ENCODE results near the gene HID1.

Gene HID1

DNA sequence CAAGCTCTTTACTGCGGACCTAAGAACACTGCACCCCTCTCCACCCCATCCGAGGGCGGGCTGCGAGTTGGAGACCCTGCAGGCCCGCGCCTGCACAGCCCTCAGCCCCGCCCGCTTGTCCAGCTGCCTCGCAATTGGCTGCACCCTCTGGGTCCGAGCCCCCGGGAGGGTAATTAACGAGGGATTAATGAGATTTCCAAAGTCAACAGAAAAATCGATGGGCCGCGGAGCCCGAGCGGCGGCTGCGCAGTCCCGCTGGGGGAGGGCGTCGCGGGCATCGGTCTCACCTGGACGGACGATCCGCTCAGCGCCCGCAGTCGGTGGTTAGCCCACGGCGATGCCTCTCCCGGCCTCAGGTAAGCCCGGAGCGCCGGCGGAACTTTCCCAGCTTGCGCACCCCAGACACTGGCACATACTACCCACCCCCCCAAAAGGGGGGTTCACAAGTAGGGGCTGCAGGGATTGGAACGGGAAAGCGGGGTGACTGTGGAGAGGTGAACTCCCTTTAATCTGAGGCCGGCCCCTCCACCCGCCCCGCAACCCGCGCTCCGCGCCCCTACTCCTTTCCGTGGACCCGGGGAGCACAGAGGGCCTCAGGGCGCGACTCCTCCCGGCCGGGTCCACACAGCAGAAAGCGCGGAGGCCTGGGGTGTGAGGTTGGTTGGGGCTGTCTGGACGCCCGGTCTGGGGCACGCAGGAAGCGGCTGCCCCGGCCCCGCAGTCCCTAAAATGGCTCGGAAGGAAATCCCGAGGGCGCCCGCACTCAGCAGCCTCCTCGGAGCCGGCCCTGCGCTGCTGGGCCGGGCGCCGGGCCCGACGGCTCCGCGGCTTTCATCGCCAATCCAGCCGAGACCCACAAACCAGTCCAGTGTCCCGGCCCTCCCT lies 36.7 kb downstream of the HID1 start, which contains the start of gene OTOP3:
Gene OTOP3, plus strand, starts transcription at position 314 of the 885 bp plus-strand sequence. Its CDS starts 24 bp downstream, at position 338.
- no peak for DNase-seq
- in situ Hi-C loops (cut with HindIII; ENCODE audit: low pct_ligation_motif_present, low pct_unique_long_range_greater_than_20kb, low sequenced_read_pairs) = no loop called here

DNA sequence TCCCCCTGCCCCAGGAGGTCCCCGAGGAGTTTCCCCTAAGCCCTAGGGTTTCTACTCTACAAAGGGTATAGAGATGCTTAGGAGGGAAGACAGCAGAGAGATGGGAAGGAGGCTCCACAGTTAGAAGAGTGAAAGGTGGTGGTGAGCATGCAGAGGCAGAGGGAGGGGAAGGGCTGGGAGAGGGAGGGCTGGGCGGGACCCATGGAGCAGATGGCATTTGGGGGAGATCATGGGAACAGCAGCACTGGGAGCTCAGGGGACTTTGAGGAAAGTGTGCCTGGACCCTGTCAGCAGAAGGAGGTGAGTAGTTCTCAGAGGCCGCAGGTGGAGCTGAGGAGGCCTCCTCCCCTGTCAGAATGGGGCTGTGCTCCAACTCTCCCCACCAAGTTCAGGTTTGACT lies 37.5 kb downstream of the HID1 start:
- DNase-seq = no peak
- in situ Hi-C loops (cut with HindIII; ENCODE audit: low pct_ligation_motif_present, low pct_unique_long_range_greater_than_20kb, low sequenced_read_pairs) = no loop called here

DNA sequence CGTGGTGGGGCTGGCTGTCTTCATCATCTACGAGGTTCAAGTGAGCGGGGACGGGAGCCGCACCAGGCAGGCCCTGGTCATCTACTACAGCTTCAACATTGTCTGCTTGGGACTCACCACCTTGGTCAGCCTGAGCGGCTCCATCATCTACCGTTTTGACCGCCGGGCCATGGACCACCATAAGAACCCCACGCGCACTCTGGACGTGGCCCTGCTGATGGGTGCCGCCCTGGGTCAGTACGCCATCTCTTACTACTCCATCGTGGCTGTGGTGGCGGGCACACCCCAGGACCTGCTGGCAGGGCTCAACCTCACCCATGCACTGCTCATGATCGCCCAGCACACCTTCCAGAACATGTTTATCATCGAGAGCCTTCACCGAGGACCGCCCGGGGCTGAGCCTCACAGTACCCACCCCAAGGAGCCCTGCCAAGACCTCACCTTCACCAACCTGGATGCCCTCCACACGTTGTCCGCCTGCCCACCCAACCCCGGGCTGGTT lies 42.0 kb downstream of the HID1 start:
- DNase-seq = no peak
- in situ Hi-C loops (cut with HindIII; ENCODE audit: low pct_ligation_motif_present, low pct_unique_long_range_greater_than_20kb, low sequenced_read_pairs) = no loop called here

DNA sequence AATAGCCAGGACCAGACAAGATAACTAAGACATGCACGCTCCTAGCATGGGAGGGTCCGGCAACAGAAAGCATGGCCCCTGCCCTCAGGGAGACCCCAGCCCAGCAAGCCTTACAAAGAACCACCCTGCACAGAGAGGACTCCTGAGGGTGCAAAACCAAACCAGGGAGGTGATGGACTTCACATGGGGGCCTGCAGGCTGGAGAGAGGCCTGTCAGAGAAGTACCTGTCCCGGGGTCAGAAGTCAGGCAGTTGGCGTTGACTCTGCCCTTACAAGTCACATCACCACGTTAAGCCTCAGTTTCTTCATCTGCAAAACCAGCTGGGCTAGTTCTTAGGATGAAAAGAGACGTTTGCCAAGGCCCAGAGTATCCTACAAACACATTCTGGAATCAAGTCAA lies 43.8 kb downstream of the HID1 start:
- in situ Hi-C loops (cut with HindIII; ENCODE audit: low pct_ligation_motif_present, low pct_unique_long_range_greater_than_20kb, low sequenced_read_pairs) = no loop called here
- no peak for DNase-seq

DNA sequence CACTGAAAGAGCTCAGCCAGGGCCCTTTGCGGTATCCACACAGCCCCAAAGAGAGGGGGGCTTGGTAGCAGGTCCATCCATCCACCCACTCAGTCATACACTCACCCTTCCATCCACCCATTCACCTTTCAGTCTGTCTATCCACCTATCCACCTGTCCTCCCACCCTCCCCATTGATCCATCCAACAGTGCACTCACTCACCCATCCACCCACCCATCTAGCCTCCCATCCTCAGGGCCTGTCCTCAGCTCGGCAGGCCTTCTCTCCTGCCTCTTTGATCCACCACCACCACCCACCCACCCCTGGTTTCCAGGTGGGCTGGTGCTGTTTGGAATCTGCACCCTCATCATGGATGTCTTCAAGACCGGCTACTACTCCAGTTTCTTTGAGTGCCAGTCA lies 47.3 kb downstream of the HID1 start:
- in situ Hi-C loops (cut with HindIII; ENCODE audit: low pct_ligation_motif_present, low pct_unique_long_range_greater_than_20kb, low sequenced_read_pairs) = no loop called here
- DNase-seq = no peak

DNA sequence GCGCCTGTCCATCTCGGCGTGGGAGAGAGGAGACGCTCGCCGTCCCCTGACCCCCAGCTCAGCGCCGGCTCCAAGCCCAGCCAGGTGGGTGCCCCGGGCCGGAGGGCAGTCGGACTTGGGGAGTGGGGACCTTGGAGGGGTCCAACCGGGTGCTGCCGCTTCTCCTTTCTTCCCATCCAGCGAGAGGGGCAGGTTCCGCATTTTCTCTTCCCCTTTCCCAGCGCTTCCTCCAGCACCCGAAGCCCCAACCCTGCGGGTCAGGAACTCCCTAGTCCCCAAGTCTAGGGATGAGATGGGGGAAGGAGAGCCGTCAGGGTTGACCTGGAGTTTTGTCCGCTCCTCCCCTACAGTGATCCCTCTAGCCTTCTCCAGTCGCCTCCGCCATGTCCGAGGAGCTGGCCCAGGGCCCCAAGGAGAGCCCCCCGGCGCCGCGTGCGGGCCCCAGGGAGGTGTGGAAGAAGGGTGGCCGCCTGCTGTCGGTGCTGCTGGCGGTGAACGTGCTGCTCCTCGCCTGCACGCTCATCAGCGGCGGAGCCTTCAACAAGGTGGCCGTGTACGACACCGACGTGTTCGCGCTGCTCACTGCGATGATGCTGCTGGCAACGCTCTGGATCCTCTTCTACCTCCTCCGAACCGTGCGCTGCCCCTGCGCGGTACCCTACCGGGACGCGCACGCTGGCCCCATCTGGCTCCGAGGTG lies 48.2 kb downstream of the HID1 start, which contains the start of gene OTOP2:
Gene OTOP2, plus strand, starts transcription at position 24 of the 699 bp plus-strand sequence. Its CDS starts 360 bp downstream, at position 384.
- in situ Hi-C loops (cut with HindIII; ENCODE audit: low pct_ligation_motif_present, low pct_unique_long_range_greater_than_20kb, low sequenced_read_pairs) = no loop called here
- no peak for DNase-seq

DNA sequence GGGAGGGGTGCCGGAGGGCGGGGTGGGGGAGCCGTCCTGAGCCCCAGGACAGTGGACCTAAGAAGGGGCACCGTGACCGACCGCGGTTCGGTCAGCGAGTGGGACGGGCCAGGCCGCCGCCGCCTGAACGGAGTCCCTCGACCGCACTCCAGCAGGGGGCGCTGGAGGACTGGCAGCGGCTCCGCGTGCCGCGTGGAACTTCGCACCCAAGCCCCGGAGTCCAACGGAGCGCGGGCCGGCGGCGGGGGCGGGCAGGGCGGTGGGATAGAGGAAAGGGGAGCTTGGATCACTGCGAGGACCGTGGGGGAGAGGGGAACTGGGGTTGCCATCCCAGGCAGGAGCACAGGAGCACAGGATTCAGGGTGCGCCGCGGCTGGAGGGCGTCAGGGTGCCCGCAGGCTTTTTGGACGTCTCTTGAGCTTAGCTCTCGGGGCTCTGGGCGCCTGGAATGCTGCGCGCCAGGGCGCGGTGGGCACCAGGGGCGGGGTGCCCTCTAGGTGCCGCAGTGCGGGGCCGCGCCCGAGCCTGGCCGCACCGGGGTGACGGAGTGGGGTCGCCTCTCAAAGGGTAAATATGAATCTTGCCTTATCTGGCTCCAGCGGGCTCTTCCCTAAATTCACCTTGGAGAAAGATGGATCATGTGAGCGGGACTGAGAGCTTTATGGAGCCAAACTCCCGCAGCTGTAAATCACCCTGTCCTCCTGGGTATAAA lies 48.9 kb downstream of the HID1 start:
- in situ Hi-C loops (cut with HindIII; ENCODE audit: low pct_ligation_motif_present, low pct_unique_long_range_greater_than_20kb, low sequenced_read_pairs) = no loop called here
- DNase-seq = peak; percentile 49

DNA sequence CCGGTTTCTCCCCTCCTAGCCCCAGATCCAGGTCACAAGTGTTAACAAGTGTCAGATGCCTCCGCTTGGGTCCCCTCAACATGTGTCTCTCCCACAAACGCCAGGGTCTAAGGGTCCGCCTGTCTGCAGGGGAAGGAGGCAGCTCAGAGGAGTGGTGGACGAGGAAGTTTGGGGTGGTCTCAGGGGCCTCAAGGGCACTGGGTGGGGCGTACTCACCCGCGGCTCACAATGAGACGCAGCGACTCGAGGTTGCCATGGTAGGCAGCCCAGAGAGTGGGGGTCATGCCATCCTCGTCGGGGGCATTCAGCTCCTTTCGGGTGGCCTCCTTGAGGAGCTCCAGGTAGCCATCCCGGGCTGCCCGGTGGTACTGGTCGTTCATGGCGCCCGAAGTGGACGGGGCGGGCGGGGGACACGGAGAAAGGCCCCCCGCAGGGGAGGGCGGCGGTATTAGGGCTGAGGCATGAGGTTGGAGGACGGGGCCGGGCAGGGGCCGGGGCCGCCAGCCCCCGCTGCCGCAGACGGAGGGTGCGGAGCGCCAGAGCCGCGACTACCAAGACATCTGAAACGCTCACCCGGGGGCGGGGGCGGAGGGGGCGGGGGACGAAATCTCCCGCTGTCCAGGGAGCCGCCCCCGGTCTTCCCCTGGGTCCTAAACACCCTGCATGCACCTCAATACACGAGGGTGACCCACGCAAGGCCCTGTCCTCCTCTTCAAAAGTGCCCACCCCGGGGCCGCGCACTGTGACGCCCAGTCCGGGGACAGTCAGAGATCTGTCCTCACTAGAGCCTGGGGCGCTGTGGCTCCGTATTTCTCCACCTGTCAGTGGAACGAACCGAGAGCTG lies 49.6 kb downstream of the HID1 start, which contains the start of gene USH1G:
Gene USH1G, minus strand, starts transcription at position 562 of the 844 bp plus-strand sequence. Its CDS starts 182 bp downstream, at position 380.
- DNase-seq = no peak
- in situ Hi-C loops (cut with HindIII; ENCODE audit: low pct_ligation_motif_present, low pct_unique_long_range_greater_than_20kb, low sequenced_read_pairs) = no loop called here

DNA sequence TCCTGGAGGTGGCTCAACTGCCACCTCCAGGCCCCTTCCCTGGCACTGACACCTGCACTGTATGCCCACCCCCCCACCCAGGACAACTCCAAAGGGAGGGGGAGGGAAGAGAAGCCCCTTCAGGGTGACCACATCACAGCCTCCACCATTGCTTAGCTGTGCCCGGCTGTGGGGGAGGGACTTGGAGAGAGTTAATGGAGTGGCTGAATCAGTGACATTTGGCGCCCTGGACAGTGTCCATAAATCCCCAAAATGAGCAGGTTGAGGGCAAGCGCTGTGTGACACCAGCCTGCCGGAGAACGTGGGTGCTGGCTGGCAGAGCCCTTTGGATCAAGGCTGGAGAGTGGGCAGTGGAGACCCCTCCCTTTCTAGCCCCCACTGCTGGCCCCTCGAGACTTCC lies 50.4 kb downstream of the HID1 start:
- no peak for DNase-seq
- in situ Hi-C loops (cut with HindIII; ENCODE audit: low pct_ligation_motif_present, low pct_unique_long_range_greater_than_20kb, low sequenced_read_pairs) = no loop called here

DNA sequence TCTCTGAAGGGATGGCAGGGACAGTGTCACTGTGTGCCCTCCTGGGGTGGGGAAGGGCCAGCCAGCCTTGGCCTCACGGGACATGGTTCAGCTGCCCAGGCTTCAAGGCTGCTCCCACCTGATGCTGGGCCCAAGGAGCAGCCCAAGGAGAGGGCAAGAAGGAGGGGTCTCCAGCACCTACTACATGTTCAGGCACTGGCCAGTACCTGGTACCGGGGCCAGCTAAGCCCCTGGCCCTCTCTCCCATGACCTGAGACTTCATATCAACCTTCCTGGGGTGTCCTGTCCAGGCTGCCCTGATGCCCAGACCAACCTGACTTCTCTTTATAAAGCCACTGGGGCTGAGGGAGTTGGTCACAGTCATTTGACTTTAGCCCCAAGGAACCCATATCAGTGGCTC lies 50.8 kb downstream of the HID1 start:
- DNase-seq = no peak
- in situ Hi-C loops (cut with HindIII; ENCODE audit: low pct_ligation_motif_present, low pct_unique_long_range_greater_than_20kb, low sequenced_read_pairs) = no loop called here

DNA sequence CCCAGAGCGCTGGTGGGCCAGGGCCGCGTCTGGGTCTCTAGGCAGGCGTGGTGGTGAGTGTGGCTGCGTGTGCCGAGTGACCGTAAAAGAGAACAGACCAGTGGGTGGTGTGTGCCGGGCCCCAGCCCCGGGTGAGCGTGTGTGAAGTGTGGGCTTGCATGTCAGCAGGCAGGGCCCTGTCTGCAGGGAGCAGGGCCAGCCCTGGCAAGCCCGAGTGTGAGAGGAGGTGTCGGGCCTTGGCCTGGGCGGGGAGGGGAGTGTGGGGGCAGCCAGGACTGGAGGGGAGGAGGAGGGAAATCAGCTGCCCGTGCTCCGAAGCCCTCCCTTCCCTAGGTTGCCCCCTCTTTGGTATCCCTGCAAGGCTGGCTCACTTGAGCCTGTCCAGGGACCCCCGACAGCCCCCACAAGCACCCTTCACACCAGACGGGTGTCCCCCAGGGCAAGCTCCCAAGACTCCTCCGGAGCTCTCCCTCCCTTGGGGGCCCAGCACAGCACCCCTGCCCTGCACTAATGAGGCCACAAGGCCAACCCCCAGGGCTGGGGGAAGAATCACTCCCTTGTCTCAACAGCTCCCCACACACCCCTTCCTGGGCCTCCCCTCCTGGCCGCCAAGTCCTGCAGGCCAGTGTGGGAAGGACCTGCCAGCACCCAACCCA lies 51.4 kb downstream of the HID1 start:
- in situ Hi-C loops (cut with HindIII; ENCODE audit: low pct_ligation_motif_present, low pct_unique_long_range_greater_than_20kb, low sequenced_read_pairs) = no loop called here
- DNase-seq = no peak

DNA sequence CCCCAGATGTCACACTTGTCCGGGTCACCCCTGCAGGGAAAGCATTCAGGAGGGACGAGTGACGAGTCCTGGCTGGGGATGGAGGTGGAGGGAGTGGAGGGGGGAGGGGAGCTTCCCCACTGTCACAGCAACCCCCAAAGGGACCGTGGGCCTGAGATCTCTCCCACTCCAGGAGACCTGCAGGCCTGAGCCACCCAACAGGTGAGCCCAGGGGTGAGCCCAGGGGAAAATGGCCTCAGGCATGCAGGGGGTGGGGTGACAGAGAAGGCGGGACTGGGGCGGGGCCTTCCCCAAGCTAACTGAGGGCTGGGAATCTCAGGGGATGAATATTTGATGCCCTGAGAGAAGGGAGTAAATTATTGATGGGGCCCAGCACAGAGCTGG lies 51.9 kb downstream of the HID1 start:
- in situ Hi-C loops (cut with HindIII; ENCODE audit: low pct_ligation_motif_present, low pct_unique_long_range_greater_than_20kb, low sequenced_read_pairs) = no loop called here
- no peak for DNase-seq

DNA sequence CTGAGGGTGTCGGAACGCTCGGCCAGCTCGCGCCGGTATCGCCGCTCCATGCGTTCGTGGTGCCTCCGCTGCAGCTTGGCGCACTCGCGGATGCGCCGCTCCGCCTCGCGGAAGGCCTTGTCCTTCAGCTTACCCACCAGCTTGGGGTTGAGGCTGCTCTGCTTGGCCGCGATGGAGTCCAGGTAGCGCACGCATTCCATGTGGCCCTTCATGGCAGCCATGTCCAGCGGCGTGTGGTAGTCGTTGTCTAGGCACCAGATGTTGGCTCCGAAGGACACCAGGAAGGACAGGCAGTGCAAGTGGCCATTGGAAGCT lies 52.3 kb downstream of the HID1 start:
- no peak for DNase-seq
- in situ Hi-C loops (cut with HindIII; ENCODE audit: low pct_ligation_motif_present, low pct_unique_long_range_greater_than_20kb, low sequenced_read_pairs) = no loop called here

DNA sequence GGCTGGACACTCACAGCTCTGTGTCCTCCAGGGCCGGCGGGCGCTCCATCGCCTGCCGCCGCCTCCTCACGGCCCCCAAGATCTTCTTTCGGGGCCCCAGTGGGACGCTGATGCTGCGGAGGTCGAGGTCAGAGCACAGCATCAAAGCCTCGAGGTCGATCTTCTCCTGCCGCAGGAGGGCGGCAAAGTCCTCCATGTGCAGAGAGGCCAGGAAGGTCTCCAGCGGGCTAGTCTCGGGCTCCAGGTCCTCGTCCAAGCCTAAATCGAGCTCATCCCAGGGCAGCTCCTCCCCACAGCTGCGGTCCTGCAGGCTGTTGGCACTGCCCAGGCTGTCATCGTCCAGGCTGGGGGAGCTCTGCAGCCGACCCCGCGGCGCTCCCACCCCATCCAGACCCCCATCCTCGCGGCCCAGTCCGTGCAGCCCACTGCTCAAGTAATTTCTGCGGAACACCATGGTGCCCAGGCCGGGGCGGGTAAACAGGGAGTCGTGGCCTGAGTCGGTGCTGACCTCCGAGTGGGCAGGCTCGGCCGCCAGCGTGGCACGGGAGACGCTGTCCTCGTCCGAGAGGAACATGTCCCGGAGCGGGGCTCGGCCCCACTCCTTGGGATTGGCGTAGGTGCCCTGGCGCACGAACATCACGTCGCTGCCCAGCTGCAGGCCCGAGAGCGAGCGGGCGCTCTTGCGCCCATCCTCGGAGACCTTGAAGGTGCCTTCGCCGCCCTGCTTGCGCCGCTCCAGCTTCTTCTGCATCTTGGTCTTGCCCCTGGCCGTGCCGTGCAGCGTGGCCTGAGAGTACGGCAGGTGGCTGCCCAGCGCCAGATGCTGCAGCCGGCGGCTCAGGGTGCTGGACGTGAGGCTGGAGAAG lies 52.9 kb downstream of the HID1 start:
- DNase-seq = no peak
- in situ Hi-C loops (cut with HindIII; ENCODE audit: low pct_ligation_motif_present, low pct_unique_long_range_greater_than_20kb, low sequenced_read_pairs) = no loop called here

DNA sequence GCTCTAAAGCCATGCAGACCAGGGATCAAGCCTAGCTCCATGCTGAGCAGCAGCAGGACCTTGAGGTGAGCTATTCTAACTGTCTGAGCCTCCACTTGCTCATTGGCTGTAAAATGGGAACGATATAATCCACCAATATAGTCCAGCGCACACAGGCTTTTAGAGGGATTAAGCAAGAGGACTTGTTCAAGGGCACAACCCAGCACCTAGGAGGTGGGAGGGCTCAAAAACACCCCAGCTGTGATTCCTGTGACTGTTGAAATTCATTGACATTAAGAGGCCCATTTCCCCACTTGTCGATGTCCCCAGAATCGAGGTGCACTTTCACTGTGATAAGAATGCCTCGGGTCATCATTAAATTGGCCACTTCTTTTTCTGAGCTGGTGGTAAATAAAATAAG lies 53.7 kb downstream of the HID1 start:
- in situ Hi-C loops (cut with HindIII; ENCODE audit: low pct_ligation_motif_present, low pct_unique_long_range_greater_than_20kb, low sequenced_read_pairs) = no loop called here
- no peak for DNase-seq

DNA sequence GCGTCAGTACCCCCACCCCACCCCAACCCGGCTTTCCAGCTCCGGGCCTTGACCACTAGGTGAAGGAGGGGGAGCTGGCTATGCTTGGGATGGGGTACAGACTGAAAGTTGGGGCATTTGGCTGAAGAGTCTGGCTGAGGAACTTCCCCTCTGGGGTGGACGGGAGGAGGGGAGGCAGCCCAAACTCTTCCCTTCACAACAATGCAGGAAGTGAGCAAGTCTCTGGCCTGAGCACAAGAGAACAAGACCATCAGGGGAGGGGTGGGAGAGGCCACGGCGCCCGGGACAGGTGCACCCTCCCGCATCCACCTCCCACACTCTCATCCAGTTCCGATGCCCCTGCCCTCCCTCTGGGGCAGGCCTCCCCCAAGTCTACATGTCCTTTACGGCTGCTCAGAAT lies 55.1 kb downstream of the HID1 start:
- no peak for DNase-seq
- in situ Hi-C loops (cut with HindIII; ENCODE audit: low pct_ligation_motif_present, low pct_unique_long_range_greater_than_20kb, low sequenced_read_pairs) = no loop called here

DNA sequence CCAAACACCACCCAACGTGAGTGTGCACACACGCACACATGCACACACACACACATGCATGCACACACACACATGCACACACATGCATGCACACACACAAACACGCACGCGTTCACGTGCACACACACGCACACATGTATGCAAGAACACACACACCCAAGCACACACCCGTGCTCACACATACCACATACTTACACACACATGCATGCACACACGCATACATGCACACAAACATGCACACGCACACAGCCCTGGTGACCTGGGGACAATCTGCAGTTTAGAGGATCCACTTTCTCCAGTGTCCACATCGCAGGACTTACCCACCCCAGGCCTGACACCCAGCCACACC lies 55.7 kb downstream of the HID1 start:
- in situ Hi-C loops (cut with HindIII; ENCODE audit: low pct_ligation_motif_present, low pct_unique_long_range_greater_than_20kb, low sequenced_read_pairs) = no loop called here

More for the DNA sequence above, 55.7 kb downstream of the HID1 start:
- DNase-seq = no peak
